Measurements from ENCODE around the gene ARL15. TPM values are rescaled to one million over a fixed set of nuclear protein-coding genes. Genes with fewer than 3 reads are reported as not detected.

Gene ARL15
- total RNA-seq, 1 experiment from 2014 or later: 13.0 TPM

GRCh38 chr5:54247226-54247625 is 63.1 kb downstream of the ARL15 start:
- H3K79me1 ChIP-seq (ENCODE audit: insufficient read depth, low read depth, low read length, poor library complexity, severe bottlenecking): no peaks in the 10 kb centered on the region
- no peak overlapping the region for H2BK12ac ChIP-seq (ENCODE audit: insufficient read length, low read depth, low read length)
- H3K27me3 ChIP-seq (ENCODE audit: insufficient read depth, low read length): no peaks in the 10 kb centered on the region
- no peak overlapping the region for H4K5ac ChIP-seq (ENCODE audit: insufficient read length, low read depth, low read length)
- no peak overlapping the region for H3K4me2 ChIP-seq (ENCODE audit: insufficient read depth, insufficient read length, low read length)
- H2BK5ac ChIP-seq (ENCODE audit: insufficient read length, low read length): no peak overlapping the region
- H3K9me3 ChIP-seq (ENCODE audit: control insufficient read depth, low read depth, low read length): no peaks in the 10 kb centered on the region
- no peaks in the 10 kb centered on the region for H3K4me1 ChIP-seq (ENCODE audit: insufficient read depth, low read length)
- H3K56ac ChIP-seq (ENCODE audit: insufficient read length, low read depth, low read length): no peak overlapping the region
- H3K79me2 ChIP-seq (ENCODE audit: insufficient read depth, low read length): no peaks in the 10 kb centered on the region; the same call in 1 of the 2 replicates
- H3K27ac ChIP-seq (ENCODE audit: insufficient read length, low read depth, low read length): no peak overlapping the region
- H2AFZ ChIP-seq (ENCODE audit: low read length): no peak overlapping the region
- H3K23ac ChIP-seq (ENCODE audit: insufficient read length, low read depth, low read length): no peak overlapping the region
- no peak overlapping the region for H3K4ac ChIP-seq (ENCODE audit: low read depth, low read length)
- no peak overlapping the region for H4K8ac ChIP-seq (replicated peaks; ENCODE audit: insufficient read length, low read depth, low read length)
- H3K9ac ChIP-seq (ENCODE audit: extremely low read depth, insufficient read length, low read length): no peak overlapping the region
- no peaks in the 10 kb centered on the region for H3K23me2 ChIP-seq (ENCODE audit: insufficient read length, low read depth, low read length, poor library complexity, severe bottlenecking)
- H4K91ac ChIP-seq (ENCODE audit: insufficient read length, low read depth, low read length): no peak overlapping the region
- no peaks in the 10 kb centered on the region for H4K20me1 ChIP-seq (ENCODE audit: control insufficient read depth, insufficient read depth, insufficient read length)
- Mint-ChIP-seq H3K27ac (no peak overlapping the region), H3K36me3 (ENCODE audit: insufficient read depth in 1 of 3, low read depth in 3 of 3) (no peaks in the 10 kb centered on the region), H3K4me3 (no peak overlapping the region; a peak in 1 of 5 replicates), H3K4me1 (peaks cover 0 to 6% of the 10 kb centered on the region in 2 experiments; a peak in 2 of 4 replicates), H3K9me3 (no peaks in the 10 kb centered on the region), H3K27me3 (ENCODE audit: low read depth) (no peaks in the 10 kb centered on the region)
- DNase-seq: no peak
- no peak overlapping the region for H2BK120ac ChIP-seq (ENCODE audit: low read depth, low read length, poor library complexity, severe bottlenecking)
- H3T11ph ChIP-seq (ENCODE audit: low read length): no peak overlapping the region
- no peak overlapping the region for H2BK15ac ChIP-seq (ENCODE audit: low read depth, low read length)
- no peak overlapping the region for H3K18ac ChIP-seq (ENCODE audit: insufficient read length, low read depth, low read length)
- H2BK20ac ChIP-seq (ENCODE audit: low read depth, low read length, poor library complexity, severe bottlenecking): no peak overlapping the region
- H3K14ac ChIP-seq (ENCODE audit: insufficient read depth, low read length): no peak overlapping the region
- no peak overlapping the region for H2AK5ac ChIP-seq (ENCODE audit: insufficient read length, low read length)
- TF ChIP-seq, protein P1, sequence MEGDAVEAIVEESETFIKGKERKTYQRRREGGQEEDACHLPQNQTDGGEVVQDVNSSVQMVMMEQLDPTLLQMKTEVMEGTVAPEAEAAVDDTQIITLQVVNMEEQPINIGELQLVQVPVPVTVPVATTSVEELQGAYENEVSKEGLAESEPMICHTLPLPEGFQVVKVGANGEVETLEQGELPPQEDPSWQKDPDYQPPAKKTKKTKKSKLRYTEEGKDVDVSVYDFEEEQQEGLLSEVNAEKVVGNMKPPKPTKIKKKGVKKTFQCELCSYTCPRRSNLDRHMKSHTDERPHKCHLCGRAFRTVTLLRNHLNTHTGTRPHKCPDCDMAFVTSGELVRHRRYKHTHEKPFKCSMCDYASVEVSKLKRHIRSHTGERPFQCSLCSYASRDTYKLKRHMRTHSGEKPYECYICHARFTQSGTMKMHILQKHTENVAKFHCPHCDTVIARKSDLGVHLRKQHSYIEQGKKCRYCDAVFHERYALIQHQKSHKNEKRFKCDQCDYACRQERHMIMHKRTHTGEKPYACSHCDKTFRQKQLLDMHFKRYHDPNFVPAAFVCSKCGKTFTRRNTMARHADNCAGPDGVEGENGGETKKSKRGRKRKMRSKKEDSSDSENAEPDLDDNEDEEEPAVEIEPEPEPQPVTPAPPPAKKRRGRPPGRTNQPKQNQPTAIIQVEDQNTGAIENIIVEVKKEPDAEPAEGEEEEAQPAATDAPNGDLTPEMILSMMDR (conservative IDR thresholded peaks at IDR 0.05): no peak
- no CpG with 5 or more reads among the region's 5 CpGs for WGBS (ENCODE audit: extremely low coverage, insufficient read length, low lambda C conversion rate)
